Spleen (tissue), 11 donors: Measurements from ENCODE around the gene SAAL1. TPM values are rescaled to one million over a fixed set of nuclear protein-coding genes. Genes with fewer than 3 reads are reported as not detected.

Experiments
- DNase-seq: peaks from one replicate; pipeline ENCODE4 v3.0.0-alpha.2; 2020
- H3K27ac ChIP-seq, 8 donors: fragments of 200-600 bp; sonication (generic) in 7 of 8; 1 replicate in 4 of 8; 2 replicates in 4 of 8; pipeline versions ENCODE4 v1.5.0 to v1.8.0; 2016 to 2021; ENCODE audit warnings: inconsistent platforms in 4 of 8, mild to moderate bottlenecking in 4 of 8, moderate library complexity in 1 of 8
- H3K27me3 ChIP-seq, 7 donors: fragments of 200-600 bp; sonication (generic) in 6 of 7; replicated peaks in 1 of 7; 1 replicate in 4 of 7; 2 replicates in 3 of 7; pipeline versions ENCODE4 v1.5.0 to v1.8.0; 2016 to 2021; ENCODE audit warnings: inconsistent platforms in 3 of 7, mild to moderate bottlenecking in 1 of 7
- H3K36me3 ChIP-seq, 6 donors: fragments of 200-600 bp; sonication (generic) in 5 of 6; 1 replicate in 4 of 6; 2 replicates in 2 of 6; pipeline versions ENCODE4 v1.5.0 to v1.8.0; 2016 to 2021; ENCODE audit warnings: inconsistent platforms in 2 of 6
- H3K4me1 ChIP-seq, 6 donors: fragments of 200-600 bp; sonication (generic) in 5 of 6; 1 replicate in 3 of 6; 2 replicates in 3 of 6; pipeline versions ENCODE4 v1.5.0 to v1.8.0; 2016 to 2021; ENCODE audit warnings: inconsistent platforms in 3 of 6
- H3K4me3 ChIP-seq, 8 donors: fragments of 200-600 bp; sonication (generic) in 7 of 8; 1 replicate in 4 of 8; 2 replicates in 4 of 8; pipeline versions ENCODE4 v1.5.0 to v1.8.0; 2016 to 2021; ENCODE audit warnings: inconsistent platforms in 4 of 8, mild to moderate bottlenecking in 4 of 8, moderate library complexity in 2 of 8
- H3K9me3 ChIP-seq, 8 donors: fragments of 200-600 bp; sonication (generic) in 7 of 8; 1 replicate in 4 of 8; 2 replicates in 4 of 8; pipeline versions ENCODE4 v1.5.0 to v1.8.0; 2016 to 2021; ENCODE audit warnings: inconsistent platforms in 4 of 8
- POLR2A ChIP-seq, 3 donors: fragments of 450-650 bp; IDR thresholded peaks; one replicate each; pipeline ENCODE4 v1.5.1; 2017; ENCODE audit warnings: antibody characterized with exemption in 3 of 3, mild to moderate bottlenecking in 1 of 3
- POLR2AphosphoS5 ChIP-seq, 3 donors: sonication (generic); formaldehyde crosslinking; IDR thresholded peaks; one replicate each; pipeline ENCODE4 v1.5.1; 2017; ENCODE audit warnings: antibody characterized with exemption in 3 of 3
- WGBS, 5 donors: extraction: QIAGEN DNeasy Blood & Tissue Kit in 3 of 5; methylation state at CpG; one replicate each; pipeline versions ENCODE4 v1.1.5 to v1.1.7; 2013 to 2018; 5-methylcytosine and 5-hydroxymethylcytosine counted together
- intact Hi-C: fragments of 100-400 bp; cut with DNase I; formaldehyde crosslinking; loops from one replicate; pipeline ENCODE4 v1.15.0; 2023; ENCODE audit warnings: low total_unique reads
- polyA plus RNA-seq, 3 donors: library from polyadenylated mRNA; stranded (reverse); fragments of 200-250 nt; gene quantifications; one replicate each; pipeline ENCODE4 v1.2.1, GENCODE V29; 2013
- total RNA-seq, 7 donors: library from RNA; depleted of rRNA in 3 of 7; stranded (reverse); fragments of >200 nt in 3 of 7; fragmentation: NEBNext Ultra II Directional in 4 of 7; extraction: Animal tissue kit (Norgen Biotek cat#: 25700) in 4 of 7; gene quantifications; one replicate each; pipeline versions ENCODE4 v1.1.0 to v1.2.1, GENCODE V29; 2016 to 2021
- TF ChIP-seq, protein P1 (sequence below), 11 experiments: fragments of 200-600 bp in 7 of 11; fragments of 450-650 bp in 4 of 11; sonication (generic) in 4 of 11; IDR thresholded peaks in 8 of 11; conservative IDR thresholded peaks in 3 of 11; 1 replicate in 7 of 11; 2 replicates in 4 of 11; pipeline versions ENCODE4 v1.4.0 to v1.8.0; 2016 to 2021; ENCODE audit warnings: antibody characterized with exemption in 11 of 11, inconsistent platforms in 4 of 11, mild to moderate bottlenecking in 1 of 11
- donor health status: healthy with polysubstance abuse.
- donor health status: DM: no; HTN: no; CAD: no; lungs with moderate emphysema.
- donor health status: DM: no; HTN: no; CAD: no.
- donor health status: Bipolar disorder and iron deficiency.
- donor health status: healthy.
- donor health status: DM: no; HTN: no; CAD: no.
- donor health status: DM: yes; HTN: yes; CAD: no.

SAAL1 gene
- total and polyA plus RNA-seq, 10 donors = 12.7 to 26.9 (median 15.2) TPM

- no peak for TF ChIP-seq POLR2A (IDR thresholded peaks at IDR 0.05)
- TF ChIP-seq POLR2AphosphoS5 (IDR thresholded peaks at IDR 0.05) = no peak
- TF ChIP-seq, protein P1, sequence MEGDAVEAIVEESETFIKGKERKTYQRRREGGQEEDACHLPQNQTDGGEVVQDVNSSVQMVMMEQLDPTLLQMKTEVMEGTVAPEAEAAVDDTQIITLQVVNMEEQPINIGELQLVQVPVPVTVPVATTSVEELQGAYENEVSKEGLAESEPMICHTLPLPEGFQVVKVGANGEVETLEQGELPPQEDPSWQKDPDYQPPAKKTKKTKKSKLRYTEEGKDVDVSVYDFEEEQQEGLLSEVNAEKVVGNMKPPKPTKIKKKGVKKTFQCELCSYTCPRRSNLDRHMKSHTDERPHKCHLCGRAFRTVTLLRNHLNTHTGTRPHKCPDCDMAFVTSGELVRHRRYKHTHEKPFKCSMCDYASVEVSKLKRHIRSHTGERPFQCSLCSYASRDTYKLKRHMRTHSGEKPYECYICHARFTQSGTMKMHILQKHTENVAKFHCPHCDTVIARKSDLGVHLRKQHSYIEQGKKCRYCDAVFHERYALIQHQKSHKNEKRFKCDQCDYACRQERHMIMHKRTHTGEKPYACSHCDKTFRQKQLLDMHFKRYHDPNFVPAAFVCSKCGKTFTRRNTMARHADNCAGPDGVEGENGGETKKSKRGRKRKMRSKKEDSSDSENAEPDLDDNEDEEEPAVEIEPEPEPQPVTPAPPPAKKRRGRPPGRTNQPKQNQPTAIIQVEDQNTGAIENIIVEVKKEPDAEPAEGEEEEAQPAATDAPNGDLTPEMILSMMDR (IDR thresholded peaks at IDR 0.05 in 8 of 11, conservative IDR thresholded peaks at IDR 0.05 in 3 of 11) = no peak
Observed at GRCh38 chr11:18088366-18088765, 17.5 kb downstream of the SAAL1 start.

DNA sequence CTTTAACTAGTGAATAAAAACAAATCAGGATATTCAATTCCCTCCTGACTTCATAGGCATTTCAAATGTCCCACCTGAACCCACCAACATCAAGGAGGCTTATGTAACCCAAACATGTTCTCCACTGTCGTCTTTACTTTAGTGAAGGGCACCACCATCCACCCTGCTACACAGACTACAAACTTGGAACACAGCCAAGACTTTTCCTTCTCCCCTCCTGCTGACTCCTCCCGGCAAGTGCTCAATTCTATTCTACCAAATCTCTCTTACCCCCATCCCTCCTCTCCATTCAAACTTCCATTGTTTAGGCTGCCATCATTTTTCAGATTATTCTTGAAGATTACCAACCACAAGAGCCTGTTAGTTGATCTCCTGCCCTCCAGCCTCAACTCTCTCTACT, 24.3 kb downstream of the SAAL1 start:
- no peak for TF ChIP-seq POLR2A (IDR thresholded peaks at IDR 0.05)
- TF ChIP-seq, protein P1 (IDR thresholded peaks at IDR 0.05 in 8 of 11, conservative IDR thresholded peaks at IDR 0.05 in 3 of 11) = no peak
- Histone ChIP-seq H3K36me3 (peaks cover 0 to 86% (median 38%) of the 10 kb centered on the region in 6 donors), H3K9me3 (no peaks in the 10 kb centered on the region), H3K4me3 (no peak overlapping the region), H3K27me3 (no peaks in the 10 kb centered on the region), H3K27ac (no peak overlapping the region), H3K4me1 (no peaks in the 10 kb centered on the region)
- intact Hi-C loops = no loop called here
- WGBS, 5 donors = 46 to 86% (median 75%) methylated on average over 2 of the region's 2 CpGs
- DNase-seq = no peak

More at GRCh38 chr11:18088366-18088765, 17.5 kb downstream of the SAAL1 start:
- H3K4me1 ChIP-seq = no peaks in the 10 kb centered on the region
- no peak for DNase-seq
- no peak overlapping the region for H3K27ac ChIP-seq
- intact Hi-C loops = no loop called here
- no peak overlapping the region for H3K4me3 ChIP-seq
- H3K27me3 ChIP-seq = no peaks in the 10 kb centered on the region
- no peaks in the 10 kb centered on the region for H3K9me3 ChIP-seq
- peaks cover 0 to 100% (median 68%) of the 10 kb centered on the region in 6 donors for H3K36me3 ChIP-seq
- WGBS, 5 donors = 94 to 100% (median 96%) methylated on average over 2 of the region's 2 CpGs

DNA sequence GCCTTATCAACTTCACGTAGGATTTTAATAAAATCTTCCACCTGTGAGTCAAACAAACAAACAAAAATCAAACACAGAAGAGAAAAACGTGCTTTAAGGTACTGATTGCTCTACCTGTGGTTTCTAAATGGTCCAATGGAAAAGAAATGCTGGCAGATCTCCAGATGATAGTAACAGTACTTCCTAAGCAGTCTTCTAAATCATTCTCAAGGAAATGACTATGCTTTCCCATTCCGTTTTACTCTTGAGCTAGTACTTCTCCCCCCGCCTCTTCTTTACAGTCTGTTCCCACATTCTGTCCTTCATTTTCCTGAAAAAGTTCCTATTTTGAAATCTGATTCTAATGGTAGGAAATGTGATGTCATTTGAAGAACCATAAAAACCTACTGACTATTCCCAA, 25.4 kb downstream of the SAAL1 start:
- H3K4me3 ChIP-seq = no peak overlapping the region
- no peak for DNase-seq
- no peaks in the 10 kb centered on the region for H3K4me1 ChIP-seq
- TF ChIP-seq POLR2AphosphoS5 (IDR thresholded peaks at IDR 0.05) (no peak), POLR2A (IDR thresholded peaks at IDR 0.05) (no peak)
- TF ChIP-seq, protein P1 (IDR thresholded peaks at IDR 0.05 in 8 of 11, conservative IDR thresholded peaks at IDR 0.05 in 3 of 11) = no peak
- intact Hi-C loops = no loop called here
- H3K9me3 ChIP-seq = no peaks in the 10 kb centered on the region
- peaks cover 0 to 75% (median 28%) of the 10 kb centered on the region in 6 donors for H3K36me3 ChIP-seq
- WGBS, 5 donors = 49 to 70% (median 66%) methylated on average over 4 of the region's 4 CpGs
- no peaks in the 10 kb centered on the region for H3K27me3 ChIP-seq
- no peak overlapping the region for H3K27ac ChIP-seq

GRCh38 chr11:18078909-18079308, 27.0 kb downstream of the SAAL1 start:
- H3K4me1 ChIP-seq = no peaks in the 10 kb centered on the region
- TF ChIP-seq POLR2A (IDR thresholded peaks at IDR 0.05) (no peak), POLR2AphosphoS5 (IDR thresholded peaks at IDR 0.05) (no peak)
- TF ChIP-seq, protein P1 (IDR thresholded peaks at IDR 0.05 in 8 of 11, conservative IDR thresholded peaks at IDR 0.05 in 3 of 11) = no peak
- H3K9me3 ChIP-seq = no peaks in the 10 kb centered on the region
- no peak for DNase-seq
- H3K4me3 ChIP-seq = no peak overlapping the region
- H3K27me3 ChIP-seq = no peaks in the 10 kb centered on the region
- H3K27ac ChIP-seq = no peak overlapping the region
- H3K36me3 ChIP-seq = peaks cover 0 to 66% (median 23%) of the 10 kb centered on the region in 6 donors
- 88 to 97% (median 92%) methylated on average over 2 of the region's 2 CpGs for WGBS, 5 donors
- intact Hi-C loops = no loop called here
